Fibroblast of lung (primary cell): ENCODE measurements around the gene LBX1.

Experiments used
- EZH2 ChIP-seq: IDR thresholded peaks from 2 replicates; pipeline ENCODE4 v1.5.1; 2012; ENCODE audit warnings: low read length, control low read depth, mild to moderate bottlenecking; ENCODE audit errors: missing control alignments
- TF ChIP-seq, protein P1 (sequence below), 2 donors: IDR thresholded peaks in 1 of 2; conservative IDR thresholded peaks in 1 of 2; 1 replicate in 1 of 2; 2 replicates in 1 of 2; pipeline ENCODE4 v1.5.1; 2011 to 2012; ENCODE audit warnings: low read length in 2 of 2, control low read depth in 1 of 2, inconsistent platforms in 1 of 2, low read depth in 1 of 2, mild to moderate bottlenecking in 1 of 2

GRCh38 chr10:101221549-101221948 lies 7.7 kb downstream of the LBX1 start:
- no peak for TF ChIP-seq EZH2
- TF ChIP-seq, protein P1, sequence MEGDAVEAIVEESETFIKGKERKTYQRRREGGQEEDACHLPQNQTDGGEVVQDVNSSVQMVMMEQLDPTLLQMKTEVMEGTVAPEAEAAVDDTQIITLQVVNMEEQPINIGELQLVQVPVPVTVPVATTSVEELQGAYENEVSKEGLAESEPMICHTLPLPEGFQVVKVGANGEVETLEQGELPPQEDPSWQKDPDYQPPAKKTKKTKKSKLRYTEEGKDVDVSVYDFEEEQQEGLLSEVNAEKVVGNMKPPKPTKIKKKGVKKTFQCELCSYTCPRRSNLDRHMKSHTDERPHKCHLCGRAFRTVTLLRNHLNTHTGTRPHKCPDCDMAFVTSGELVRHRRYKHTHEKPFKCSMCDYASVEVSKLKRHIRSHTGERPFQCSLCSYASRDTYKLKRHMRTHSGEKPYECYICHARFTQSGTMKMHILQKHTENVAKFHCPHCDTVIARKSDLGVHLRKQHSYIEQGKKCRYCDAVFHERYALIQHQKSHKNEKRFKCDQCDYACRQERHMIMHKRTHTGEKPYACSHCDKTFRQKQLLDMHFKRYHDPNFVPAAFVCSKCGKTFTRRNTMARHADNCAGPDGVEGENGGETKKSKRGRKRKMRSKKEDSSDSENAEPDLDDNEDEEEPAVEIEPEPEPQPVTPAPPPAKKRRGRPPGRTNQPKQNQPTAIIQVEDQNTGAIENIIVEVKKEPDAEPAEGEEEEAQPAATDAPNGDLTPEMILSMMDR (conservative IDR thresholded peaks at IDR 0.05 in 1 of 2, IDR thresholded peaks at IDR 0.05 in 1 of 2; ENCODE audit: low read depth in 1 of 2, low read length in 2 of 2) = no peak
